HUDEP-2 (cell line): ENCODE data around the gene ARMC6.
"Not testable (repeated sequence)": the region's sequence is repeated elsewhere in the genome, so short reads cannot be mapped to it uniquely, and the experiment has no call there.

ENCODE experiments used
- DNase-seq, 76 experiments: peaks; one replicate each; lab custom pipeline; 2025; ENCODE audit not compliant: unreplicated experiment in 76 of 76; lab: John Stamatoyannopoulos, UW

Gene ARMC6

DNA sequence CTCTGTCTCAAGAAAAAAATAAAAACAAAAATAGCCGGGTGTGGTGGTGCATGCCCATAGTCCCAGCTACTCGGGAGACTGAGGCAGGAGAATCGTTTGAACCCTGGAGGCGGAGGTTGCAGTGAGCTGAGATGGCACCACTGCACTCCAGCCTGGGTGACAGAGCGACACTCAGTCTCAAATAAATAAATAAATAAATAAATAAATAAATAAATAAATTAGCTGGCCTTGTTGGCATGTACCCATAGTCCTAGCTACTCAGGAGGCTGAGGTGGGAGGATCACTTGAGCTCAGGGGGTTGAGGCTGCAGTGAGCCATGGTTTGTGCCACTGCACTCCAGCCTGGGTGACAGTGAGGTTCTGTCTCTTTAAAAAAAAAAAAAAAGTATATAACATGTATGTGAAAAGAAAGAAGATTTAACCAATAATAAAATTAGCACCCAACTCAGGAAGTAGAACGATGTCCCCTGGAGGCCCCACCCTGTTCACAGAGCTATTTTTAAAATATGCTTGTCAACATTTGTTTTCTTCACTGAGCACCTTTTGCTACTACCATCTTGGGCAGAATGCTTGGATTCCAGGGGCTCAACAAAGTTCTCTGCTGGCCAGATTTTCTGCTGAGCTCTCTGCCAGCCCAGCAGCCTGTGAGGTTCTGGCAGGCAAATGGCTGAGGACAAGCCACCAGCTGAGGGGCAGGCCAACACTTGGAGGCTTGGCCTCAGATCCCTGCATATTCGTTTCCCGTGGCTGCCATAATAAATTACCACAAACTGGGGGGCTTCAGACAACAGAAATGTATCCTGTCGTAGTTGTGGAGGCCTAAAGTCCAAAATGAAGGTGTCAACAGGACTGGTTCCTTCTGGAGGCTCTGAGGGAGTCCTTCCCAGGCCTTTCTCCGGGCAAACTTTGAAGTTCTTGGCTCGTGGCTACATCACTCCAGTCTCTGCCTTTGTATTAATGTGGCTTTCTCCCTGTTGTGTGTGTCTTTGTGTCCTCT, 35.6 kb downstream of the ARMC6 start:
- no peak for DNase-seq

DNA sequence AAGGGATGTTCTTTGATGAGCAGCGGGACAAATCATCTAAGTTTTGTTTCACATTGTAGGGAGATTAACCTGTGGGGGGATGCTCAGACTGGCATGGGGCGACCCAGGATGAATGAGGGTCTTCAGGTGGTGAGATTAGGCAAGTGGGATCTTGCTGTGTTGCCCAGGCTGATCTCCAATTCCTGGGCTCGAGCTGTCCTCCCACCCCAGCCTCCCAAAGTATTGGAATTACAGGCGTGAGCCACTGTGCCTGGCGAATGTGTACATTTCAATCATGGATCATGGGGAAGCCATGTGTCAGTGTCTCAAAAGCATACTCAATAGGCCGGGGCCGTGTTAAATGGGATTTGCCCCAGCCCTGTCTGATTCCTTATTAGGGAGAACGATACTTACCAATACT, 38.5 kb downstream of the ARMC6 start:
- DNase-seq = no peak

DNA sequence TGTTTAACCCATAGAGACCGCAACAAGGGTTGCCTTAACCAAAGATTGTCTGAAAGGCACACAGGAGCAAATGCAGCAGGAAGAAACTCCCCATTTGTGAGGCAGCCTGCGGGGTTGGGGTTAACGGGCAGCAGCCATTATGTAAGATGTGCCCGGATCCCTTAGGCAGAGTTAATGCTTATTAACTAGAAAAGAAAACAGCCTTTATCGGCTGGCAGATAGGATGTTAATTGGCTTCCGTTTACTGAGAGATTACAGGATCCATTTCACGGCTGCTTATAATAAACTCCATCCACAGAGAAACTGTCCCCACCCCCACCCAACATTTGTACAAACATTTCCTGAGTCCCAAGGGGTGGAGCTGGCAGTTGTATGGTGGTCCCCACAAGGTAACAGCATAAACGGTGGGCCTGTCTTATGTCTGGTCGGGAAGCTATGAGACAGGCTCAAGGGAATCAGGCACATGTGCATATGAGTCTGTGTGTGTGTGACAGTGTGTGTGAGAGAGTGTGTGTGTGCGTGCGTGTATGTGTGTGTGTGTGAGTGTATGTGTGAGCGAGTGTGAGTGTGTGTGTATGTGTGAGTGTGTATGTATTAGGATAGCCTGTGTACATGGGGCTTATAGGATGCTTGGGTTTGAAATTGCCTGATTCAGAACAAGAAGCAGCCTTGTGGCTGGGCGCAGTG, 40.9 kb downstream of the ARMC6 start:
- no peak for DNase-seq

DNA sequence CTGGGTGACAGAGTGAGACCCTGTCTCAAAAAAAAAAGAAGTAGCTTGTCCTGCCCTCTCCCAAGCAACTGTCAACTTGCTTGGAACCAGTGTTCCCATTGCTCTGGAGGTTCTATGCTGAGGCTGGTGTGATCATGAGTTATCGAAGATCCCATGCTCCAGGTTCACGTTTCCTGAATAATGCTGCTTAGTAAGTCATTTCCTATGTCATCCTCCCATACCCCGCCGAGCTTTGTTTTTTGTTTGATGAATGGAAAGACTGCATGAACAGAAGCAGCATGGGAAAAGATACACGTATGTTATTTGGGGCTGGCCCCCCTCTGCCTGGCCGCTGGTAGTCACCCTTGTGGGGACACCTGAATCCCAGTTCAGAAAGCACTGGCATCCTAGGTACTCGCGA, 41.7 kb downstream of the ARMC6 start:
- no peak for DNase-seq

DNA sequence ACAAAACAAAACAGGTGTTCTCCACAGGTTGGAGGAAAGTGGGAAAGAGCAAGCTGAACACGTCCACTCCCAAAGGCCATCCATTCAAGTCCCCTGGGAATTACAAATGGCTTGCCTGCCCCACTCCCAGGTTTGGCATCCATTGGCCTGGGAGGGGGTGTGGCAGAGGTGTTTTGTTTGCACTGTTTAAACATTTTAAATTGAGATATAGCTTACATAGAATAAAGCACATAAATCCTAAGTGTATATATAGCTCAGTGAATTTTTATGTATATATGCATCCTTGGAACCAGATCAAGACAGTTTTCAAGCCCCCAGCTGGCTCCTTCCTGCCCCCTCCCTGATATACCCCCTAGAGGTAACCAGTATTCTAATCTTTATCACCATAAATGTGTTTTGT, 43.1 kb downstream of the ARMC6 start:
- DNase-seq = no peak

DNA sequence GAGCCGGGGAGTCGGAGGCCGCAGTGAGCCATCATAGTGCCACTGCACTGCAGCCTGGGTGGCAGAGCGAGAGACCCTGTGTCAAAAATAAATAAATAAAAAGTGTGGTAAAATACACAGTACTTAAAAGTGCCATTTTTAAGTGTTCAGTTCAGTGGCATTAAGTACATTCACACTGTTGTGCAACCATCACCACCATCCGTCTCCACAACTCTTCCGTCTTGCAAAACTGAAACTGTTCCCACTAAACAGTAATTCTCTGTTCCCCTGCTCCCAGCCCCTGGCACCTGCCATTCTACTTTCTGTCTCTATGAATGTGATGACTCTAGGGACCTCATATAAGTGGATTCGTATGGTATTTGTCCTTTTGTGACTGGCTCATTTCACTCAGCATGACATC, 43.7 kb downstream of the ARMC6 start:
- DNase-seq = no peak

DNA sequence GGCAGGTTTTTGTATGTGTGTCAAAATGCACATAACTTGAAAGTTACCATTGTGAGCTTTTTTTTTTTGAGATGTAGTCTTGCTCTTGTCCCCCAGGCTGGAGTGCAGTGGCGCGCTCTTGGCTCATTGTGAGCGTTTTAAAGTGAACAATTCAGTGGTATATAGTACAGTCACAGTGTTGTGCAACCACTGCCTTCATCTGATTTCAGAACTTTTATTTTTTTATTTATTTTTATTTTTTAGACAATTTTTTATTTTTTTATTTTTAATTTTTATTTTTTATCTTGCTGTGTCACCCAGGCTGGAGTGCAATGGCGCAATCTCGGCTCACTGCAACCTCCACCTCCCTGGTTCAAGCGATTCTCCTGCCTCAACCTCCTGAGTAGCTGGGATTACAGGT, 45.4 kb downstream of the ARMC6 start:
- DNase-seq = no peak

DNA sequence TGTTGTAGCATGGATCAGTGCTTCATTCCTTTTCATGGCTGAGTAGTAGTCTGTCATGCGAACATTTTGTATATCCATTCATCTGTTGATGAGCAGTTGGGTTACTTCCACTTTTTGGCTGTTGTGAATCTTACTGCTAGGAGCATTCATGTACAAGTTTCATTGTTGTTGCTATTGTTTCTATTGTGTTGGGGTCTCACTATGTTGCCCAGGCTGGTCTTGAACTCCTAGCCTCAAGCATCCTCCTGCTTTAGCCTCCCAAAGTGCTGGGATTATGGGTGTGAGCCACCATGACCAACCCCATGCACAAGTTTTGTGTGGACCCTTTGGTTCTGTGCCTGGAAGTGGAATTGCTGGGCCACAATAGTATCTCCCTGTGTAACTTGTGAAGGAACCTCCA, 46.2 kb downstream of the ARMC6 start:
- no peak for DNase-seq

DNA sequence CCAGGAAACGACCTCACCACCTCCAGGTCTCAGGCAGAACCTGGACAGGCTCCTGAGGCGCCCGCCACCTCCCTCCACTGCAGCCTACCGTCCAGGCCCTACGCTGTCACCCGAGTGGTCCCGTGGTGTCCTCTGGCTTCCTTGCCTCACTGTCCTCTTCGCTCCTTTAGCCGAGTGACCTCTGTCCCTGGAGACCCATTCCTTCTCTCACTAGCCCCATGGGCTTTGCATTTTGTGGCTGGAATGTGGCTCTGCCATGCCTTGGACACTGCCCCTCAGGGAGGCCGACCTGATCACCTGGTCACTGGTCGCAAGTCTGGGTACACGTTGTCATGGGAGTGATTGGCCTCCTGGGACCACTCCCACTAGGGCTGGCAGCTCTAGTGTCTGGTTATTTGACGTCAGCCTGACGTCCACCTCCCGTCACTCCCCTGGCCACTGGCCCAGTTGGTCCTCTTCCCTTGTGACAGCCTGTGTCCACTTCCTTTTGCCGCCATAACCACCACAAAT, 48.3 kb downstream of the ARMC6 start:
- no peak for DNase-seq

DNA sequence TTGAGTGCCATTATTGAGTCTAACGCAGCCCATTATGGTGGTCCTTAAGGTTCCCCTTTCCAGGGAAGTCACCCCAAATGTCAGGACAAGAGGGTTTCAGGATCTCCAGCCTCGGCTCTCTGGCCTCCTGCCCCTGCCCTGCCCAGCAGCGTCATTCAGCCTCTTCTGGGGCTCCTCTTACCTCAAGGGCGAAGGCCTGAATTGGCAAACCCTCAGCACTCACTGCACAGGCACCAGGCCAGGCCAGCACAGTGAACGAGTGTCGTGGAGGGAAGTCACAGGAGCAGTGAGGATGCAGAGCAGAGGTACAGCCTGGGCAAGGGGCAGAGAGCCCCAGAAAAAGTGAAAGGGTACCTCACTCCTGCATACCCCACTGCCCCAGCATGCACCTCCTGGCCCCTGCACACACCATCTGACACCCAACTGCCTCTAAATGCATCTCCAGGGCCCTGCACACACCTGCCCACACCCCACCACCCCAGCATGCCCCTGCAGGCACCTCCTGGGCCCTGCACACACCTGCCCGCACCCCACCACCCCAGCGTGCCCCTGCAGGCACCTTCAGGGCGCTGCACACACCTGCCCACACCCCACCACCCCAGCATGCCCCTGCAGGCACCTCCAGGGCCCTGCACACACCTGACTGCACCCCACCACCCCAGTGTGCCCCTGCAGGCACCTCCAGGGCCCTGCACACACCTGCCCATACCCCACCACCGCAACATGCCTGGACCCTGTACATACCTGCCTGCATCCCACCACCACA, 50.2 kb downstream of the ARMC6 start:
- no peak for DNase-seq

DNA sequence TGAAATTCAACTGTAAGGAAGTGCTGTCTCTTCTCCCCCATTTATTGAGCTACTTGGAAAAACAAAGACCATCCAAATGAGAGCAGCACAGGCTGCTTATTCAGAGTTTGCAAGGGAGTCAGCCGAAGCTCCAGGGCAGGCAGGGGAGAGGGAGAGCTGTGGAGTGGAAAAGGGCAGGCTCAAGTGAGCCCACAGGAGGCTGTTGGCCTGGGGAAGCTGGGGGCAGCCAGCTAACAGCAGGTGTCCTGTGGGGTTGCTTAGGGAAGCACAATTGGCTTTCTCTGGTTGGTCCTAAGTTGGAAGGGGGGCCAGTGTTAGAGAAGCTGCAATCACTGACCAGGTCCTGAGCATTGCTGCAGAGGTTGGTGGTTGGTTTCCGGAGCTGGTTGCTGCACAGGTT, 54.3 kb downstream of the ARMC6 start:
- DNase-seq = no peak

DNA sequence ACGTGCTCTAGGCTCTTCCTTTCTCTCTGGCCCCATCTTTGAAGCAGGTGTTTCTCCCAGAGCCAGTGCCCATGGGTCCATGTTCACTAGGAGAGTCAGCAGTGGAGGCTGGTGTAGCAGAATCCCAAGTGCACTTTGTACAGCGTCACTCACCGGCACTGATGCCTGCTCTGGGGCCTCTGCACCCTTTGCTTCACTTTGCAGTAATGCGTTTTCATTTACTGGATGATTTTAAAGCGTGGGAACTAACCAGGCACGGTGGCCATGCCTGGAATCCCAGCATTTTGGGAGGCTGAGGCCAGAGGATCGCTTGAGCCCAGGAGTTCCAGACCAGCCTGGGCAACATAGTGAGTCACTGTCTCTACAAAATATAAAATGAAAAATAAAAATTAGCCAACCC, 61.1 kb downstream of the ARMC6 start:
- DNase-seq = no peak

DNA sequence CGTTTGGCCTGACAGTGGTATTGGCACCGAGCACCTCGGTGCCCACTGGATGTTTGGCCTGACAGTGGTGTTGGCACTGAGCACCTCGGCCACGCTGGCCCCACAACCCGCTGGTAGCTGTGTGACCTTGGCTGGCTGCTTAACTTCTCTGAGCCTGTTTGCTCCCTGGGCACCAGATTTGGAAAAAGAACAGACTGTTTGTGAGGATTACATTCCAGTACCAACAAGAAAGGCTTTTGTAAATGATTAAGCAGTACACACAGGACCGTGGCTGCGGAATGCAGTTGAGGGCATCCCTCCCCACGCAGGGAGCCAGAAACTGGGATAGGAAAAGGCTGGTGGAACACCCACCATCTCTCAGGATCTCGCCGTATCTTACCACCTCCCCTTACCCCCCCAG, 62.3 kb downstream of the ARMC6 start:
- no peak for DNase-seq

DNA sequence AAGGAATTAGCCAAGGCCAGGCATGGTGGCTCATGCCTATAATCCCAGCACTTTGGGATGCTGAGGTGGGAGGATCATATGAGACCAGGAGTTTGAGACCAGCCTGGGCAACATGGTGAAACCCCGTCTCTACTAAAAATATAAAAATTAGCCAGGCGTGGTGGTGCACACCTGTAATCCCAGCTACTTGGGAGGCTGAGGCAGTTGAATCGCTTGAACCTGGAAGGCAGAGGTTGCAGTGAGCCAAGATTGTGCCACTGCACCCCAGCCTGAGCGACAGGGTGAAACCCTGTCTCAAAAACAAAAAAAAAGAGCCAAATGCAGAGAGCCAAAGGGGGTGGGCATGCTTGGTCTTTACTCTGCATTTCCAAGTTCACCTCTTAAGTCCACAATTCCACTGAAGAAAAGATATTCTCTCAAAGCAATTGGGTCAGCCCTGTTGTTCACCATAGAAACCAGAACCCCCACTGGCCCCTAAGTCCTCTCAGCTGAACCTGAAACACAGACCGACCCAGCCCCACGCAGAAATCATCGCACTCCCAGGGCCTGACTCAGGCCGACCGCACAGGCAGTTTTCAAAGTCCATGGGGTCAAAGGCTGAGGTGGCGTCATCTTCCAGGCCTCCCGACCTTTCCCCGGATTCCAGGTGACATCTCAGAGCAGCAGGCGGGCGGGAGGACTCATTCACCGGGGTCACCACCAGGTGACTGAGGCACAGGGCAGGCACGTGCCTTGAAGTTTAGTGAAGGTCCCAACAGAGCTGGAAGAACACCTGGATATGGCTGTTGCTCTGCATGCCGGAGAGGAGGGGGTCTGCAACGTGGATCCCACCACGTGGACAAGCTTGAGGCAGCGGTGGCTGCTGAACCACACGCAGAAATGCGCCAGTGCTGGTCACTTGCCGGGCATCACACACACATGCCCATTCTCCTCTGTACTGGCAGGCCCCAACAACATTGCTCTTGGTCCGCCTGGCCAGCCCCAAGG, 63.5 kb downstream of the ARMC6 start:
- no peak for DNase-seq

DNA sequence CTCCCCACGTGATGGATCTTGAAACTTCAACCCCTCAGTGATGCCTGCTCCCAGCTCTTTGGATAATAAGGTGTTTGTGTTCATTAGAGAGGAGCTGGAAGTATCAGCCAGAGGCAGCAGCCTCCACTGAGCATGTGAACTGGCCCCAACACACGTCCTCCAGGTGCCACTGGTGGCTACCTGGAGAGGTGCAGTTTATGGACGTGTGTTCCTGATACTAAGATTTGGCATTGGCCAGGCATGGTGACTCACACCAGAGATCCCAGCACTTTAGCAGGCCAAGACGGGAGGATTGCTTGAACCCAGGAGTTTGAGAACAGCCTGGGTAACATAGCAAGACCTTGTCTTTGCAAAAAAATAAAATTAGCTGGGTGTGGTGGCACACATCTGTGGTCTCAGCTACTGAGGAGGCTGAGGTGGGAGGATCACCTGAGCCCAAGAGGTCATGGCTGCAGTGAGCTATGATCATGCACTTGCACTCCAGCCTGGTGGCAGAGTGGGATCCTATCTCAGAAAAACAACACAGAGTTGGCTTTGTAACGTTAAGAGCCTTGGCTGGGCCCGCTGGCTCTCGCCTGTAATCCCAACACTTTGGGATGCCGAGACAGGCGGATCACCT, 64.8 kb downstream of the ARMC6 start:
- no peak for DNase-seq

DNA sequence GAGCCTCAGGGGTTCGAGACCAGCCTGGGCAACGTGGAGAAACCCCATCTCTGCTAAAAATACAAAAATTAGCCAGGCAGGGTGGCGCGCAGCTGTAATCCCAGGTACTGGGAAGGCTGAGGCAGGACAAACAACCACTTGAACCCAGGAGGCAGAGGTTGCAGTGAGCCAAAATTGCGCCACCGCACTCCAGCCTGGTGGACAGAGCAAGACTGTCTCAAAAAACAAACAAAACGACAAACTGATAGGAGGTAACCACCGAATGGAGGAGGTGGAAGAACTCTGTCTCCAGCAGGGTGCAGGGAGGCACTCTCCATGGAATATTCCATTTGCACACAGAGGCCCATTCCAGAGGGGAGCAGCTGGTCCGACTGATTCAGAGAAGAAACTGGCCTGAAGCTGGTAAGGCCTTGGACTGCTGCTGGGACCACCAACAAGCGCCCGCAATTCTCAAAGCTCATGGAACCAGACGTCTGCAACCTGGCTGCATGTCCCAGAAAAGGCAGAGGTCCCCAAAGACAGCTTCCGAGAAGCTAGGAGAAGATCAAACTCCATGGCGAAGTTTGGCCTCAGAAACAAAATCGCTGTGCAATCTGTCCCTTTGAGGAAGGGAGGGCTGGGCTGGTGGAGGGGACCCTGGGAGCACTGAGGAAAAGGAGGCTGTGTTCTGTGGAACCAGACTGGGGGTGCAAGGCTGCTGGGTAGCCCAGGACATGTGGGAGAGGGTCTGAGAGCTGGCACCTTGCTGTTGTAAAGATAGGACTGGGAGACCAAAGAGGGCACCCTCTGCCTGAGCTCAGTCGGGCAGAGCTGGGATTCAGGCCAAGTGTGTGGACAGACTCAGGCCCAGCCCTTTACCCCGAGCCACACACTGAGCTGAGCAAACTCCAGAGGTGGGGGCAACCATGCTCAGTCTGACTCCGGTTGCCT, 65.6 kb downstream of the ARMC6 start:
- DNase-seq = peak in 7 of 76 experiments; percentile 7 to 34 (median 26)

DNA sequence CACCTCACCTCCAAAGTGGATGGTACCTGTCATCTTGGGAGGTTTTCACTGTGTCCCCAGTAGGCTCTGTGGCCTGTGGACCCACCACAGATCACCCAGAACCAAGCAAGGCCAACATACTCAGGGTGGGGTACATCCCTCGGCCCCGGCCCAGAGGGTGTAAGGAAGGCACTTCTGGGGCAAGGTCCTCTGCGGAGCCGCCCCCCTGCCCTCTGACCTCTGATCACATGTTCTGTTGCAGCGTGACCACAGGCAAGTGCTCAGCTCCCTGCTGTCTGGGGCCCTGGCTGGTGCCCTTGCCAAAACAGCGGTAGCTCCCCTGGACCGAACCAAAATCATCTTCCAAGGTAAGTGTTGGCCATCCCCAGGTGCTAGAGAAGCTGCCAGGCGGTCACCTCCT, 68.1 kb downstream of the ARMC6 start:
- DNase-seq = no peak

DNA sequence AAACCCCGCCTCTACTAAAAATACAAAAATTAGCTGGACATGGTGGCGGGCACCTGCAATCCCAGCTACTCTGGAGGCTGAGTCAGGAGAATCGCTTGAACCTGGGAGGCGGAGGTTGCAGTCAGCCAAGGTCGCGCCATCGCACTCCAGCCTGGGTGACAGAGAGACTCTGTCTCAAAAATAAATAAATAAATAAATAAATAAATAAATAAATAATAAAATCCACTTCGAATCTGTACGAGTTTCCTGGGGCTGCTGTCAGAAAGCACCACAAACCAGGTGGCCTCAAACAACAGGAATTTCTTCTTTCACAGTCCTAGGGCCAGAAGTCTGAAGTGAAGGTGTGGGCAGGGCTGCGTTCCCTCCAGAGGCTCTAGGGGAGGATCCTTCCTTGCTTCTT, 69.2 kb downstream of the ARMC6 start:
- DNase-seq = not testable (repeated sequence)
